RCC 7860 (cell line): ENCODE measurements around the gene PLS1.
A peak's percentile ranks its signal among the peaks of the same experiment; 100 is the strongest.

ENCODE experiments used
- DNase-seq: peaks from one replicate; pipeline ENCODE4 v3.0.0-alpha.2; 2015; ENCODE audit warnings: low spot score
- FAIRE-seq: peaks from 2 replicates; lab custom pipeline; 2012; peaks lifted over from hg19 to GRCh38; lab: Jason Lieb, UNC

The PLS1 gene

DNA sequence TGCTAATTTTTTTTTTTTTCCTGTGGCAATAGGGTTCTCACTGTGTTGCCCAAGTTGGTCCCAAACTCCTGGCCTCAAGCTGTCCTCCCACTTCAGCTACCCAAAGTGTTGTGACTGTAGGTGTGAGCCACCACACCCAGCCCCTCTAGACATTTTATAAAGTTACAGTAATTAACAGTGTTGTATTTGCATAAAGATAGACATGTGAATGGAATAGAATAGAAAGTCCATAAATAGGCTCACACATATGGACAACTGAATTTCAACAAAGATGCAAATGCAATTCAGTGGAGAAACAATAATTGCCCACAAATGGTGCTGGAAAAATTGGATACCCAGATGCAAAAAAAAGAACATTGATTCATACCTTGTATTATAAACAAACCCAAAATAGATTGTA lies 39.9 kb downstream of the PLS1 start:
- no peak for FAIRE-seq
- no peak for DNase-seq

DNA sequence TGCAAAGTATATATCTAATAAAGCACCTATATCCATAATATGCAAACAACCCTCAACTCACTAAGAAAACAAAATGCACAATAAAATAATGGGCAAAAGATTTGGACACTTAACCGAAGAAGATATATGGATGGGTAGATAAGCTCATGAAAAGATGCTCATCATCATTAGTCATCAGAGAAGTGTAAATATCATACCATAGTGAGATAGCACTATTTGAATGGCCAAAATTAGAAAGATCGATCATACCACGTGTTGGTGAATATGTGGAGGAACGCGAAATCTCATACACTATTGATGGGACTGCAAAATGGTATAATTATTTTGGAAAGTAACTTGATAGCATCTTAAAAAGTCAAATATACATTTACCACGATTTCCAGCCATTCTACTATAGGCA lies 40.5 kb downstream of the PLS1 start:
- FAIRE-seq (no peak), DNase-seq (no peak)

- FAIRE-seq: no peak
Measured at GRCh38 chr3:142638291-142638690, 42.1 kb downstream of the PLS1 start.

GRCh38 chr3:142641504-142641903 lies 45.3 kb downstream of the PLS1 start:
- FAIRE-seq: no peak
- DNase-seq: no peak

More at GRCh38 chr3:142638291-142638690, 42.1 kb downstream of the PLS1 start:
- DNase-seq: no peak

- FAIRE-seq (no peak), DNase-seq (no peak)
Measured at GRCh38 chr3:142642956-142643355, 46.8 kb downstream of the PLS1 start.

GRCh38 chr3:142644502-142644901 lies 48.3 kb downstream of the PLS1 start:
- DNase-seq: no peak
- FAIRE-seq: no peak

DNA sequence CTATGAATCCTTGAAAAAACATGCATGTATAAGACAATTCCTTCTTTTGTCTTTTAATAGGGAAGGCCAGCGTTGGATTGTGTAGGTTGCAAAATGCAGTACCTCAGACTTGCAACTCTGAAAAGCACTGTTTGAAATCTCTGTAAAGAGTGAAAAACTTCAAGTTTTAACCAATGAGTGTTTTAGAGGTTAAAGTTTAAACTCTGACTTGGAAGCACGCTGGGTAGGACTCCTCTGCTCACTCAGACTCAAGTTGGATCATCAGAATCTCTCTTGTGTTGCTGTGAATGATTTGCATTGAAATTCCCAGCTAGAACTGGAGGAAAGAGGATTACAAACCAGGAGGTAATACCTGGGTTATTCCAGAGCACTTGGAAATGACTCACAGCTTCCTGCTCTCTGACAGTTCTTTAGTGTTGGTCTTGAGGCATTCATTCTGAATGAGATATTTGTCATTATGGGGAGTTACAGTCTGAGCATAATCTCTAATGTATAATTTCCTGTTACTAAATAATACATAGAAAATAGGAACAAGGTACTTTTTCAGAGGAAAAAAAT lies 49.1 kb downstream of the PLS1 start:
- peak; percentile 99 for FAIRE-seq
- DNase-seq: peak; percentile 93

- DNase-seq: no peak
- no peak for FAIRE-seq
Measured at GRCh38 chr3:142646020-142646785, 50.0 kb downstream of the PLS1 start.

GRCh38 chr3:142647856-142648255 lies 51.7 kb downstream of the PLS1 start:
- peak; percentile 85 for DNase-seq
- FAIRE-seq: peak; percentile 96

GRCh38 chr3:142648950-142649349 lies 52.8 kb downstream of the PLS1 start:
- DNase-seq (no peak), FAIRE-seq (no peak)

DNA sequence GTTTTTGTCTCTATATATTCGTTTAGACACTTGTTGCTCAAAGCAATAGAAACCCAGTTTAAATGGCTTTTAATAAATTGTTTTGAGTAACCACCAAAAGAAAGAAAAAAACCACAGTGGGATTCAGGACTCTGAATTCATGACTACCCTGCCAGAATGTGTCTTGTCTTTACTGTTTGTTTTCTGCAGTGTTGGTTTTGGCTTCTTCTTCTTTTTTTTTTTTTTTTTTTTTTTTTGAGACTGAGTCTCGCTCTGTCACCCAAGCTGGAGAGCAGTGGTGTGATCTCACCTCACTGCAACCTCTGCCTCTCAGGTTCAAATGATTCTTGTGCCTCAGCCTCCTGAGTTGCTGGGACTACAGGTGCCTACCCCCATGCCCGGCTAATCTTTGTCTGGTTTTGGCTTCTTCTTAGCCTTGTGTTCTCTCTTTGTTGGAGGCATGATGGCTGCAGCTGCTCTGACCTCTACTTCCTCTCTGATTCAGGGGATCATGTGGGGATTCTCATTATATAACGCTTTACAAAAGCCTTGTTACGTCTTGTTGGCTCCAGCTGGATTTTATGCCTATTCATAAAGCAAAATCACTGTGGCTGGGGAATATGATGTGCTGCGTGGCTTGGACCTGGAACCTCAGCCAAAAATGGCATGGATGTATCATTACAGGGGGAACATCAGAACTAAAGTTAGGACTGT lies 54.0 kb downstream of the PLS1 start:
- DNase-seq (no peak), FAIRE-seq (peak; percentile 61)

DNA sequence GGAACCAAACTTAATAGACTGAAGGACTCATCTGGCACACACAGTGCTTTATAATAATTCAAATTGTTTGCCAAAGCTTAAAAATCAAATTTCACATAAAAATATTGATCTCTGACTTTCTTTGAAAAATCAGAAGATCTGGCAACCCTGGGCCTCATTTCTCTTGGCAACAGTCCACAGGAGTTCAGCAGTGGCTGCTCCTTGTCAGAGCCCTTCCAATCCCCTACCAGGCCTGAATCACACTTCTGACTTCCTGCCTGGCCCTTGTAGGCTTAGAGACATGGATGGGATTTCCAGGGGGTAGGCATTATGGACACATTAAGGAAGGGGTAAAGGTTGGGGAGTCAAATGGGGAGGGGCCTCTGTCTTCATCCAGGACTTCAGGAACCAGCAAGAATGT lies 55.5 kb downstream of the PLS1 start:
- no peak for DNase-seq
- FAIRE-seq: no peak

DNA sequence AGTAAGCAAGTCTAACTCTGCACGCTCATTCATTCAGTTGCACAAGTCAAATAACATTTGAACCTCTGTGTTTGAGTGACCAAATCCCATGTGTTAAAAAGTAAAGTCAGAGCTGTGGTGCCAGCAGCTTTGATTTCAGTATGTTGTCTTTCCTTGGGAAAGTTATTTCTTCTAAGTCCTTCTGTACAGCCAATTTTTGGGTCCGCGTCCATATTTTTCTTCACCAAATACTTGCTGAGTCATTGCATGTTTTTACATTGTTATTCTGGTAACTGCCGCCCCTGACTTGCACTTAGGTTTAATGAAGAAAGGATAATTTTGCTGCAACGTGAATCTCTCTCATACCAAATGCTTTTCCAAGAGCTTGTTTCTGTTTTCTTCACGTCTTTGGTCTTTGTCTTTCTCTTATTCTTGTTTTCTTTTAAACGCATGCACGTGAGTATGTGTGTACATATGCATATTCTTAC lies 56.7 kb downstream of the PLS1 start:
- no peak for FAIRE-seq
- DNase-seq: no peak

- no peak for FAIRE-seq
- no peak for DNase-seq
Measured at GRCh38 chr3:142656575-142656974, 60.4 kb downstream of the PLS1 start.

DNA sequence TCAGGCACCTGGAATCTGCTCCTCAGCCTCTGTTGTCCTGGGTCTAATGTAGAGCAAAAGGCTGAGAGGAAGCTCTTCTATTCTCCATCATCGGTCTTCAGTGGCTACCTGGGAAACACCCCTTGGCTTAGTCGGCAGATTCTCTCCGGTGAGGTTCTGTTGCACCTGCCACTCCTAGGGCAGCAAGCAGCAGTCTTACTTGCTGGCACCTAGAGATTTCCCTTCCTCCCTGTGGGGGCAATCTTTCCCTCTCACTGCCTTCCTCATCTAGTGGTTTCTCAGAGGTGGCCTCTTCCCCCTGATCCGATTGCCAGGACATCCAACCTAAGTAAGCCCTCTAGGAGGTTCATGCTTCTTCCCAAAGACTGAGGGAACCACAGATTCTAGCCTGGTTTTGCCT lies 60.8 kb downstream of the PLS1 start:
- FAIRE-seq: no peak
- no peak for DNase-seq

- DNase-seq (no peak), FAIRE-seq (no peak)
Measured at GRCh38 chr3:142660383-142660782, 64.2 kb downstream of the PLS1 start.

- DNase-seq (no peak), FAIRE-seq (no peak)
Measured at GRCh38 chr3:142660893-142661292, 64.7 kb downstream of the PLS1 start.

DNA sequence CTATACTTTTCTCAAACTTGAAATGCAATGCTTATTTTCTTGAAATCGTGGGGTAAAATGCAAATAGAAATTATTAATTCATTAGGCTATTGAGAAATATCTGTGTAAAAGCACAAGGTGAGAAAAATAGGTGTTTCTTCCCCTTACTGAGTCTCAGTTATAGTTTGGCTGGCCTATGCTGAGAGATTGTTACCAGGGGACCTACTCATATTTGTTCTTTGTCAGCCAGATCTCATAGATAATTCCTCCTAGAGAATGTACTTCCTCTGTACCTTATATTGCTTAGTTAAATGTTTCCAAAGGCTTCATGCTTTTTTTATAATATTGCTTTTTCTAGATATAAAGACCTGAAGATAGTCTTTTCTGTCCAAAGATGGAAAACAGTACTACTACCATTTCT lies 67.7 kb downstream of the PLS1 start:
- no peak for DNase-seq
- FAIRE-seq: peak; percentile 64

GRCh38 chr3:142664311-142664710 lies 68.1 kb downstream of the PLS1 start:
- DNase-seq (no peak), FAIRE-seq (peak; percentile 87)

DNA sequence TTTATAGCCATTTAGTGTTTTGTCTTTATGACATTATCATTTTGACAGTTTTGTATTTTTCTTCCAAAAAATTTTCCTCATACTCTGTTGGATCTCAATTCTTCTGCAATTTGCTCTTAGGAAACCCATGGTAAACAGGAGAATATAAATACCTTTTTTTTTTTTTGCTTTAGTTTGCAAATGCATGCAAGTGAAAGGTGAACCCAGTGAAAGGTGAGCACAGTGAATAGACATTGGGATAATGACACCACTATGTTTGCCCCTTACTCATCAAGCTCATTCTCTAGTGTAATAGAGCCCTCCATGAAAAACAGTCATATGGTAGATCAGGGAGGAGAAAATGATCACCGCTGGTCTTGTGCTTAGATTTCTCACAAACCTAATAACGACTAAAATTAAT lies 68.6 kb downstream of the PLS1 start:
- DNase-seq: no peak
- FAIRE-seq: no peak

GRCh38 chr3:142670120-142670519 lies 73.9 kb downstream of the PLS1 start:
- no peak for DNase-seq
- no peak for FAIRE-seq

DNA sequence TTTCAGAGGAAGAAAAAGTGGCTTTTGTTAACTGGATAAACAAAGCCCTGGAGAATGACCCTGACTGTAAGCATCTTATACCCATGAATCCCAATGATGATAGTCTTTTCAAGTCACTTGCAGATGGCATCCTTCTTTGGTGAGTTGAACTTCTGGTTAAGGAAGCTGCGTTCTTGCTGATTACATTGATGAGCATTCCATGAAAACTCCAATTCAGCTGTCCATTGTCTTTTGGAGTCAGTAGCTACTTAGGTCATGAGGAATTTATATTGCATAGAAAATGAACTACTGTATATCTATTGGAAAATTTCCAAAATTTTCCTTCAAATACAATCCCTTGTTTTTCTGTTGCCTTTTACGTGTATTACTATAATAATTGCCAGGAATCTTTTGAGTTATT lies 80.0 kb downstream of the PLS1 start:
- FAIRE-seq: no peak

More for the DNA sequence above, 80.0 kb downstream of the PLS1 start:
- DNase-seq: no peak
